Esophagus muscularis mucosa (tissue), 4 donors: Measurements from ENCODE around the gene TUBB3. TPM values are rescaled to one million over a fixed set of nuclear protein-coding genes. Genes with fewer than 3 reads are reported as not detected.
A peak's percentile ranks its signal among the peaks of the same experiment; 100 is the strongest.

Source experiments
- DNase-seq: peaks from one replicate; pipeline ENCODE4 v3.0.0-alpha.2; 2017; ENCODE audit errors: extremely low spot score
- H3K27ac ChIP-seq, 4 donors: fragments of 200-600 bp; sonication (generic); replicated peaks in 1 of 4; 1 replicate in 3 of 4; 2 replicates in 1 of 4; pipeline ENCODE4 v1.5.1; 2016 to 2019; ENCODE audit warnings: mild to moderate bottlenecking in 1 of 4
- H3K27me3 ChIP-seq, 4 donors: fragments of 200-600 bp; sonication (generic); one replicate each; pipeline versions ENCODE4 v1.5.1 to v1.6.0; 2016 to 2019
- H3K36me3 ChIP-seq, 4 donors: fragments of 200-600 bp; sonication (generic); one replicate each; pipeline ENCODE4 v1.5.1; 2016 to 2019
- H3K4me1 ChIP-seq, 4 donors: fragments of 200-600 bp; sonication (generic); one replicate each; pipeline ENCODE4 v1.5.1; 2016 to 2019
- H3K4me3 ChIP-seq, 4 donors: fragments of 200-600 bp; sonication (generic); 1 replicate in 2 of 4; 2 replicates in 2 of 4; pipeline ENCODE4 v1.5.1; 2016 to 2019; ENCODE audit warnings: mild to moderate bottlenecking in 4 of 4, moderate library complexity in 1 of 4
- H3K9me3 ChIP-seq, 4 donors: fragments of 200-600 bp; sonication (generic); 1 replicate in 3 of 4; 2 replicates in 1 of 4; pipeline ENCODE4 v1.5.1; 2016 to 2019
- EP300 ChIP-seq: sonication (generic); formaldehyde crosslinking; IDR thresholded peaks from one replicate; pipeline ENCODE4 v1.6.1; 2017; ENCODE audit warnings: antibody characterized with exemption
- POLR2A ChIP-seq: fragments of 450-650 bp; IDR thresholded peaks from one replicate; pipeline ENCODE4 v1.6.1; 2017; ENCODE audit warnings: antibody characterized with exemption, moderate library complexity, mild to moderate bottlenecking, low read depth
- POLR2AphosphoS5 ChIP-seq, 2 donors: sonication (generic); formaldehyde crosslinking; IDR thresholded peaks; one replicate each; pipeline ENCODE4 v1.6.1; 2017; ENCODE audit warnings: antibody characterized with exemption in 2 of 2
- WGBS: methylation state at CpG from one replicate; pipeline ENCODE4 v1.1.5; 2018; 5-methylcytosine and 5-hydroxymethylcytosine counted together
- intact Hi-C: fragments of 100-400 bp; cut with DNase I; formaldehyde crosslinking; loops from one replicate; pipeline ENCODE4 v1.15.1; 2023
- total RNA-seq, 4 donors: library from RNA; depleted of rRNA; stranded (reverse); fragments of >200 nt; gene quantifications; one replicate each; pipeline versions ENCODE4 v1.1.0 to v1.2.1, GENCODE V29; 2016
- TF ChIP-seq, protein P1 (sequence below), 3 experiments: fragments of 200-600 bp in 2 of 3; fragments of 450-650 bp in 1 of 3; sonication (generic) in 2 of 3; IDR thresholded peaks; one replicate each; pipeline ENCODE4 v1.5.1; 2017 to 2019; ENCODE audit warnings: antibody characterized with exemption in 3 of 3, mild to moderate bottlenecking in 2 of 3, moderate library complexity in 1 of 3

The TUBB3 gene
- total RNA-seq, 4 donors from 2014 or later: 2.5 to 19.5 (median 12.9) TPM

DNA sequence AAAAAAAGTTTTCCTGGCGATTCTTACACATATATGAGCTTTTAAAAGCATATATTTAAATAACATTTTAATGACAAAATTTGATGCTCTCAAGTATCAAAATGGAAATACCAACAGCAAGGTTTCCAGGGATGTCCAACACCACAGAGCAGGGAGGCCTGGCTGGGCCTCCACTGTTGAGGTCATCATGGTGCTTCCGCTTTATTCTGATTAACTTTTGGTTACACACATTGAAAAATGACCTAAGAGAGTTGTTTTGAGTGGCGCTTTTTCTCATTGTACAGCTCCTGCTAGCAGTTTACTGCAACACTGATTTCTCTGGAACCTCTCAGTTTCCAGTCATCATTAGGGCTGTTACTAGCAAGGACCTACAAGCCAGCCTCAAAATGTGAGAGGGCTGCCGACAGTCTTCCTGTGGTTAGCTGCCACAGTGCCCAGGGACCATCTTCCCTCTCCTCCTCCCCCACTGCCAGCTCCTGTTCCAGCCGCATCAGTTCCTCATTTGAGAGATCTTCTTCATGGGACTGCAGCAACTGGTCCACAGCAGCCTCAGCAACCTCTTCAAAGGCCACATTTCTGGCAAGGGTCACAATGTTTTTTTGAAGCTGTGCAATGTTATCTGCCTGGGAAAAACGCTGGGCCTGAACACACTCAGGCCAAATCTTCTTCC lies 46.7 kb downstream of the TUBB3 start:
- intact Hi-C loops: no loop called here
- no peak overlapping the region for H3K4me3 ChIP-seq
- peaks cover 28 to 43% (median 33%) of the 10 kb centered on the region in 4 donors for H3K4me1 ChIP-seq
- H3K36me3 ChIP-seq: peaks cover 0 to 22% (median 18%) of the 10 kb centered on the region in 4 donors
- H3K27ac ChIP-seq: no peak overlapping the region
- H3K27me3 ChIP-seq: no peaks in the 10 kb centered on the region
- no peak for TF ChIP-seq POLR2A
- no peak for TF ChIP-seq EP300
- TF ChIP-seq, protein P1, sequence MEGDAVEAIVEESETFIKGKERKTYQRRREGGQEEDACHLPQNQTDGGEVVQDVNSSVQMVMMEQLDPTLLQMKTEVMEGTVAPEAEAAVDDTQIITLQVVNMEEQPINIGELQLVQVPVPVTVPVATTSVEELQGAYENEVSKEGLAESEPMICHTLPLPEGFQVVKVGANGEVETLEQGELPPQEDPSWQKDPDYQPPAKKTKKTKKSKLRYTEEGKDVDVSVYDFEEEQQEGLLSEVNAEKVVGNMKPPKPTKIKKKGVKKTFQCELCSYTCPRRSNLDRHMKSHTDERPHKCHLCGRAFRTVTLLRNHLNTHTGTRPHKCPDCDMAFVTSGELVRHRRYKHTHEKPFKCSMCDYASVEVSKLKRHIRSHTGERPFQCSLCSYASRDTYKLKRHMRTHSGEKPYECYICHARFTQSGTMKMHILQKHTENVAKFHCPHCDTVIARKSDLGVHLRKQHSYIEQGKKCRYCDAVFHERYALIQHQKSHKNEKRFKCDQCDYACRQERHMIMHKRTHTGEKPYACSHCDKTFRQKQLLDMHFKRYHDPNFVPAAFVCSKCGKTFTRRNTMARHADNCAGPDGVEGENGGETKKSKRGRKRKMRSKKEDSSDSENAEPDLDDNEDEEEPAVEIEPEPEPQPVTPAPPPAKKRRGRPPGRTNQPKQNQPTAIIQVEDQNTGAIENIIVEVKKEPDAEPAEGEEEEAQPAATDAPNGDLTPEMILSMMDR (IDR thresholded peaks at IDR 0.05): no peak
- no peak for DNase-seq
- H3K9me3 ChIP-seq: no peaks in the 10 kb centered on the region
- WGBS: 92% methylated on average over 6 of the region's 6 CpGs

DNA sequence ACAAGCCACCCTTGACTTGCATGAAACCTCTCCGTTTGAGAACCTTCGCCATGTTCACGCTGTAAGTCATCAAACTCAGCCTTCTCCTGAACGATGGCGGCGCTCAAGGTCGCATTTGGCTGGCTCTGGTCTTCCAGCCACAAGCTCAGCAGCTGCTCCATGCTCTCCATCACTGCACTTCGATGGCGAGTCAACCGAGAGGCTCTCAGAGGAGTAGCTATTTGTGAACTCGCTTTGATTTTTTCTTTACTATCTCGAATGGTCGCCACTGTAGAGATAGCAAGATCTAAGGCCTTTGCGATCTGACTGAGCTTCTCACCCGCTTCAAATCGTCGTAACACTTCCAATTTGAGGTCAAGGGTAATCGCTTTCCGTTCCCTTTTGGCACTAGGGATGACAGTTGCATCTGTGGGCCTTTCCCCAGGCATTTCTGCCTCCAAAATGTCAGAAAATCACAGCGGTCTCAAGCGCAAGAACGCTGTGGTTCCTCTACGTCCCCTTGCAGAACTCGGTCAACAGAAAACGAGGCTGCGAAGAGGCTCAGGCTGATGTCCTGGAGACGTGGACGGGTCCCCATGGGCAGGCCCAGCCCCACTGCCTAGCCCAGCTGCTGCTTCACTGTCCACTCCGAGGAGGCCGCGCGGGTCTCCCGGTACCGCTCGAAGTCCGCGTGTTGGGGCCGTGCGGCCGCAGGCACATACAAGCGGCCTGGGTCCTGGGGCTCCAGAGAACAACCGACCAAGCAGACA lies 48.5 kb downstream of the TUBB3 start:
- intact Hi-C loops: no loop called here

DNA sequence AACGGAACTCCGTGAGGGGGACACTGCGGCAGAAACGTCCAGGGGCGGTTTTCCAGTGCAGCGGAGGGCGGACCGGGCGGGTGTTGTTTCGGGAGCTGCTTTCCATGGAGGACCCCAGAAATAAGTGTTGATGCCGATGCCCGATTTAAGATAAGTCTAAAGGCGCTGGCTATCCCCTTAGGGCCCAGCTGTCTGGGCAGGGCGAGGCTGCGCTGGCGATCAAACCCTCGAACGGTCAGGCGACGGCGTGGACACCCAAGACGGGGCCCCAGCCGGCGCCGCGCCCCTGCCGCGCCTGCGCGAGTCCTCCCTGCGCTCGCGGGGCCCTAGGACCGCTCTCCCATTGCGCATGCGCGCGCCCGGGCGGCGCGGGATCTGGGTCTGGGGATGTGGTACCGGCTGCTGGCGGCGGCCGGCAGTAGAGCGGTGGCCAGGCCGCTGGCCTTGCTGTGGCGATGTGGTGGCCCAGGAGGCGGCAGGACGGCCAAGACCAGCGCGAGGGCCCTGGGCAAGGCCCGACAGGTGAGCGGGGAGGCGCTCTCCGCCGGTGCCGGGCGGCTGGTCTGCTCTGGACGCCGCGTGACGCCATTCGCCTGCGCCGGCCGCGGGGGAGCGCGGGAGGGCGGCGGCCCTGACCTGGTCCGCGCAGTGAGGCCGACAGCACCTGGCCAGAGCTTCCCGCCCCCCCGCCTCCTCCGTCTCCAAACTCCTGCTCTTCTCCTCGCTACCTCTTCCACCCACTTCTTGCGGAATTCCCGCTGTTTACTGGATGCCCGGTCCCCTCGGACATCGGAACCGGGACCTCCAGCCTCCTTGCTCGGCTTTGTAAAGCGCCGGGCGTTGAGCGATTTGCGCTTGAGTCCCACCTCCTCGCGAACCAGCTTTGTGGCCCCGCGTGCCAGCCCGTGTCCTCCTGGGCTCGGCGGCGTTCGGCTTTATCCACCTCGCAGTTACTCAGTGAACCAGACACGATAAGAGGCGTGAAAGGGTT lies 49.4 kb downstream of the TUBB3 start:
- H3K27ac ChIP-seq: peak overlapping the region; percentile 94 to 99 (median 99)
- WGBS: 0% methylated on average over 34 of the region's 104 CpGs
- H3K4me3 ChIP-seq: peak overlapping the region; percentile 76 to 100 (median 94)
- H3K4me1 ChIP-seq: peaks cover 28 to 52% (median 34%) of the 10 kb centered on the region in 4 donors
- H3K27me3 ChIP-seq: no peaks in the 10 kb centered on the region
- DNase-seq: peak; percentile 93
- H3K36me3 ChIP-seq: peaks cover 0 to 9% (median 2%) of the 10 kb centered on the region in 4 donors
- TF ChIP-seq EP300 (no peak), POLR2AphosphoS5 (IDR thresholded peaks at IDR 0.05) (peak; percentile 81 to 95), POLR2A (peak; percentile 81)
- TF ChIP-seq, protein P1 (IDR thresholded peaks at IDR 0.05): peak; percentile 5 to 13 (median 6)
- intact Hi-C loops: no loop called here
- no peaks in the 10 kb centered on the region for H3K9me3 ChIP-seq

More for the DNA sequence above, 48.5 kb downstream of the TUBB3 start:
- Histone ChIP-seq H3K9me3 (no peaks in the 10 kb centered on the region), H3K27ac (peak overlapping the region; percentile 94 to 99 (median 99)), H3K4me1 (peaks cover 28 to 52% (median 34%) of the 10 kb centered on the region in 4 donors), H3K4me3 (peak overlapping the region; percentile 76 to 100 (median 94)), H3K27me3 (no peaks in the 10 kb centered on the region), H3K36me3 (peaks cover 0 to 12% (median 2%) of the 10 kb centered on the region in 4 donors)
- 58% methylated on average over 26 of the region's 42 CpGs for WGBS
- TF ChIP-seq POLR2A: no peak
- no peak for TF ChIP-seq EP300
- TF ChIP-seq, protein P1 (IDR thresholded peaks at IDR 0.05): no peak
- no peak for TF ChIP-seq POLR2AphosphoS5 (IDR thresholded peaks at IDR 0.05)
- DNase-seq: no peak

DNA sequence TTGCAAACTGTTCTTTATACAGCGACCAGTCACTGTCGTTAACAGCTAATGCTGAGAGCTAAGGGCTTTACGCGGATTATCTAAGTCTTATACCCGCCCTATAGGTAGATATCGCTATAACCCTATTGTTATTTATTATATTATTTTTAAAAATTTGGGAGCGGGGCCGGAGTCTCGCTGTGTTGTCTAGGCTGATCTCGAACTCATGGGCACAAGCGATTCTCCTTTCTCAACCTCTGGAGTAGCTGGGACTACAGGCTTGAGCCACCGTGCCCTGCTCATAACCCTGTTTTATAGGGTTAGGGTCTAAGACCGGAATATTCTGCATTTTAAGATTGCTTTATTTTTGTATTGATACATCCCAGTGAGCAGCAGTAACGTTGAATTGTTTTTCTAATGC lies 50.1 kb downstream of the TUBB3 start:
- TF ChIP-seq EP300: no peak
- TF ChIP-seq, protein P1 (IDR thresholded peaks at IDR 0.05): no peak
- TF ChIP-seq POLR2A: no peak
- TF ChIP-seq POLR2AphosphoS5 (IDR thresholded peaks at IDR 0.05): no peak
- Histone ChIP-seq H3K9me3 (no peaks in the 10 kb centered on the region), H3K36me3 (peaks cover 5 to 16% (median 9%) of the 10 kb centered on the region in 4 donors), H3K4me3 (peak overlapping the region; percentile 76 to 100 (median 94)), H3K27ac (peak overlapping the region; percentile 94 to 99 (median 99)), H3K4me1 (peaks cover 28 to 52% (median 34%) of the 10 kb centered on the region in 4 donors), H3K27me3 (no peaks in the 10 kb centered on the region)
- 14% methylated on average over 14 of the region's 14 CpGs for WGBS
- intact Hi-C loops: no loop called here
- DNase-seq: no peak
